GM19043 (cell line): ENCODE results near the gene AP1AR.
"Not testable (repeated sequence)": the region's sequence is repeated elsewhere in the genome, so short reads cannot be mapped to it uniquely, and the experiment has no call there.

Experiments used
- ATAC-seq: cut with Tn5 transposase; IDR thresholded peaks from one replicate; pipeline ENCODE4 v1.9.1; 2021; ENCODE audit warnings: low read depth; ENCODE audit not compliant: unreplicated experiment

AP1AR gene

GRCh38 chr4:112277705-112278448 is 46.3 kb downstream of the AP1AR start:
- ATAC-seq, result no peak

- ATAC-seq, result peak; percentile 63
These were observed 47.7 kb downstream of the AP1AR start for GRCh38 chr4:112279025-112279881.

GRCh38 chr4:112279882-112280315 is 48.3 kb downstream of the AP1AR start:
- no peak for ATAC-seq

GRCh38 chr4:112280386-112281056 is 48.9 kb downstream of the AP1AR start:
- ATAC-seq, result no peak

GRCh38 chr4:112281895-112282398 is 50.4 kb downstream of the AP1AR start:
- not testable (repeated sequence) for ATAC-seq

DNA sequence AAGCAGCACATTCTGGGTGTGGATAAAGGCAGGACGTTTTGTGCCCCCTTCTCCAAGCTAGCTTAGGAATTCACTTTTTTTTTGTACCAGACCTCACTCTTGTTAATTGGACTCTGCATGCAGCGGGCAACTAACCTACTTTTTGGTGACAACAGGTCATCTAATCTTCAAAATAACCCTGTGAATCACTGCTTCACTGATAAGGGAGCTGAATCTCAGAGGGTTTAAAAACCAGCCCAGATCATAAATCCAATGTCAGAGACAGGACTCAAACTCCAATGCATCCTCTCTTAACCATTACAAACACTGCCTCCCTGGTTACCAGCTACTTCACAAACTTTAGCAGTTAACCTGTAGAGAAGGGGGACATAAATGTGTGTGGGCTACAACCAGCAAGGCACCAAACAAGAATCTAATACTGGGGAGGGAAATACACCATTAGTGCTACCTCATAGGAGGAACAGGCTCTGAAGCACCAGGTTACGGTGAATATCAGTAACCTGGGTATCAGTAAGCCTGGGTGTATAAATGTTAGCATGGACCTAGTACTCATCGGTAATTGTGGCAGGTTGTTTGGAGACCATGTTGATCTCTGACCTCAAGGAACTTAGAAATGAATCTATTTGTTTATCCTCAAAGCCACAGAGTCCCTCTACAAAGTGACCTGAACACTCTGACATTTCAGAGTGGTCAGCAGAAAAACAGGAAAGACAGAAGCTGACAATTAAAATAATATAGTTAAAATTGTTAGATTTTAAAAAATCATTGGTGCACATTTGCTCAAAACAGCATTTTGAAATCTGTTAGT is 51.5 kb downstream of the AP1AR start:
- ATAC-seq, result no peak

DNA sequence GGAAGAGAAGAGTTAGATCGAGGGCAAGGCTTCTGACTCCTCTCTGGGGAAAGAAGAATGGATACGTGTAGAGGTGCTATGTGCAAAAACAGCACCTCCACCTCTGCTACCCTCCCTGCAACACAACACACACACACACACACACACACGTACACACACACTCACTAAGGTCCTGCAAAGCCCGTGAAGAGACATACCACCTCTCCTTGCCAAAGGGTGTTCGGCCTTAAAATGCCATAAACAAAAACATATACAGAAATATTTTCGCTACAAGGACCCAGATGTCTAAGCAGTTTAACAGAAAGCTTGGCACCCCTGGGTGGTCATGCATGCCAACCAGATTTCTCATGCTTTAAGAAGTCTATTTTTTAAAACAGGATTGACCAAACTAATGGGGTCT is 52.6 kb downstream of the AP1AR start:
- no peak for ATAC-seq

- ATAC-seq, result no peak
These were observed 53.2 kb downstream of the AP1AR start for GRCh38 chr4:112284662-112285411.

- peak; percentile 25 for ATAC-seq
These were observed 55.8 kb downstream of the AP1AR start for GRCh38 chr4:112287258-112287989.

DNA sequence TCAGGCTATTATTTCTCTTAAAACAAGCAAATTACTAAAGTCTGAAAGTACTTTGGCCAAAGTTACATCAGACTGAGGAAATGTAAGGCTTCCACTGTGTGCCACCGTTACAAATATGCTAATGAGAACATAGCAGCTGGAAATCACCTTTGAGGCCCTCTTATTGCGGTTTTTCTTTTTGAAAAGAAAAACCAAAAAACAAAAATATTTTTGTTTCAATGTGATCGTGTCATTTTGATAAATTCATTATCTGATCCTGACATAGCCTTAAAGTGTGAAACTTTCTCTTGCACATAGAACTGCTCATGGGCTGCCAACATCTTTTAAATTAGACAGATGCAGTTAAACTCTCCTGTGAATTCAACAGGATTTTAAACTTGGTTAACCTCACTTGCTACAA is 56.9 kb downstream of the AP1AR start:
- peak; percentile 21 for ATAC-seq

- ATAC-seq, result no peak
These were observed 58.0 kb downstream of the AP1AR start for GRCh38 chr4:112289407-112290253.

DNA sequence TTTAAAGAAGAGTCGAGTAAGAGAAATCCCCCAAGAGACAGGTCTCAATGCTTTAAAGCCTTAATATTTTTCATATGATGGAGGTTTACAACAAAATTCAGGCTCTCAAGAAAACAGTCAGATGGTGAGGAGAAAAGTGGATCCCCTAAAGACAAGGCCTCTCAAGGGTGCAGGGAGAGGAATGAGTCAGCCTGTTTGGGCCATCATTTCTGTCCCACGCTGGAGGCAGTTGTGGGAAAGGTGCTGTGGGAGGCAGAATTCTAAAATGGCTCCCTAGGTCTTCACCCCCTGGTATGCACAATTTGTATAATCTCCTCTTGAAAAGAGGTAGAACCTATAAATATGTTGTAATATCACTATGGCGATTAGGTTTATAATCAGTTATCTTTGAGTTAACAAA is 58.8 kb downstream of the AP1AR start:
- ATAC-seq, result no peak

GRCh38 chr4:112296949-112297880 is 65.6 kb downstream of the AP1AR start, which contains the start of gene ALPK1:
Gene ALPK1 (plus strand): TSS chr4:112297369.
- peak; percentile 94 for ATAC-seq

- ATAC-seq, result no peak
These were observed 68.1 kb downstream of the AP1AR start for GRCh38 chr4:112299721-112300120.

- ATAC-seq, result no peak
These were observed 71.0 kb downstream of the AP1AR start for GRCh38 chr4:112302320-112303274.

DNA sequence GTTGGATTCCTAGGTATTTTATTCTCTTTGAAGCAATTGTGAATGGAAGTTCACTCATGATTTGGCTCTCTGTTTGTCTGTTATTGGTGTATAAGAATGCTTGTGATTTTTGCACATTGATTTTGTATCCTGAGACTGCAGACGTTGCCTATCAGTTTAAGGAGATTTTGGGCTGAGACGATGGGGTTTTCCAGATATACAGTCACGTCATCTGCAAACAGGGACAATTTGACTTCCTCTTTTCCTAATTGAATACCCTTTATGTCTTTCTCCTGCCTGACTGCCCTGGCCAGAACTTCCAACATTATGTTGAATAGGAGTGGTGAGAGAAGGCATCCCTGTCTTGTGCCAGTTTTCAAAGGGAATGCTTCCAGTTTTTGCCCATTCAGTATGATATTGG is 73.9 kb downstream of the AP1AR start:
- ATAC-seq, result not testable (repeated sequence)
